SIG-M5 (cell line): ENCODE data around the gene CDC14A.
"Not testable (repeated sequence)": the region's sequence is repeated elsewhere in the genome, so short reads cannot be mapped to it uniquely, and the experiment has no call there.

Source experiments
- DNase-seq: peaks from one replicate; lab custom pipeline; 2025; lab: John Stamatoyannopoulos, UW

CDC14A gene

GRCh38 chr1:100405902-100406301 is 53.6 kb downstream of the CDC14A start:
- DNase-seq = not testable (repeated sequence)

GRCh38 chr1:100407390-100407789 is 55.1 kb downstream of the CDC14A start:
- not testable (repeated sequence) for DNase-seq

- no peak for DNase-seq
Observed at GRCh38 chr1:100411019-100411418, 58.7 kb downstream of the CDC14A start.

- no peak for DNase-seq
Observed at GRCh38 chr1:100411574-100411973, 59.3 kb downstream of the CDC14A start.

- no peak for DNase-seq
Observed at GRCh38 chr1:100413035-100413434, 60.7 kb downstream of the CDC14A start.

- peak; percentile 58 for DNase-seq
Observed at GRCh38 chr1:100414693-100415497, 62.6 kb downstream of the CDC14A start.

GRCh38 chr1:100415498-100415778 is 63.1 kb downstream of the CDC14A start:
- no peak for DNase-seq

GRCh38 chr1:100419072-100419471 is 66.8 kb downstream of the CDC14A start:
- no peak for DNase-seq

GRCh38 chr1:100422065-100422464 is 69.8 kb downstream of the CDC14A start:
- DNase-seq = no peak

- DNase-seq = no peak
Observed at GRCh38 chr1:100423832-100424337, 71.6 kb downstream of the CDC14A start.

- DNase-seq = no peak
Observed at GRCh38 chr1:100428160-100428559, 75.9 kb downstream of the CDC14A start.

GRCh38 chr1:100430325-100430756 is 78.0 kb downstream of the CDC14A start:
- DNase-seq = no peak

- DNase-seq = no peak
Observed at GRCh38 chr1:100431954-100432353, 79.6 kb downstream of the CDC14A start.

- DNase-seq = no peak
Observed at GRCh38 chr1:100433563-100433962, 81.3 kb downstream of the CDC14A start.

GRCh38 chr1:100434831-100435230 is 82.5 kb downstream of the CDC14A start:
- no peak for DNase-seq

- DNase-seq = no peak
Observed at GRCh38 chr1:100438375-100438774, 86.1 kb downstream of the CDC14A start.

- no peak for DNase-seq
Observed at GRCh38 chr1:100438789-100439188, 86.5 kb downstream of the CDC14A start.

- DNase-seq = no peak
Observed at GRCh38 chr1:100440075-100440809, 87.9 kb downstream of the CDC14A start.

- DNase-seq = no peak
Observed at GRCh38 chr1:100441146-100441545, 88.8 kb downstream of the CDC14A start.

GRCh38 chr1:100441651-100442050 is 89.3 kb downstream of the CDC14A start:
- DNase-seq = no peak

- DNase-seq = no peak
Observed at GRCh38 chr1:100443811-100444571, 91.7 kb downstream of the CDC14A start.

GRCh38 chr1:100445565-100445964 is 93.3 kb downstream of the CDC14A start:
- no peak for DNase-seq

- no peak for DNase-seq
Observed at GRCh38 chr1:100448366-100448765, 96.1 kb downstream of the CDC14A start.
